GM19328 (cell line): ENCODE data around the gene MYBPC1.

Experiments used
- ATAC-seq: cut with Tn5 transposase; IDR thresholded peaks from one replicate; pipeline ENCODE4 v1.9.1; 2021; ENCODE audit warnings: mild to moderate bottlenecking, moderate library complexity; ENCODE audit not compliant: unreplicated experiment

MYBPC1 gene

DNA sequence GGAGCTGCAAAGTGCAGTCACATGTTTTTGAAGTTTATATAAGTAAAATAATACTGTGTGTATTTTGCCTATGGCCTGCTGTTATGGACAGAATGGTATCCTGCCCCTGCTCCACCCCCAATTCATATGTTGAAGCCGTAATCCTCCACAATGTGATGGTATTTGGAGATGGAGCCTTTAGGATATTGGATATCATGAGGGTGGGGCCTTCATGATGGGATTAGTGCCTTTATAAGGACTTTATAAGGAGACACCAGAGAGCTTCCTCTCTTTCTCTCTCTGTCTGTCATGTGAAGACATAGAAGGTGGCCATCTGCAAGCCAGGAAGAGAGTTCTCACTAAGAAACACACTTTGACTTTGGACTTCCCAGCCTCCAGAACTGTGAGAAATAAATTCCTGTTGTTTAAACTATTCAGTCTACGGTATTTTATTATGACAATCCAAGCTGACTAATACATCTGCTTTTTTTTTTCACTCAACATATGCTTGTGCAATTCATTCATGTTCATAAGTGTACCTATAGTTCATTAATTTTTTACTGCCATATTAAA lies 99.6 kb downstream of the MYBPC1 start:
- no peak for ATAC-seq

DNA sequence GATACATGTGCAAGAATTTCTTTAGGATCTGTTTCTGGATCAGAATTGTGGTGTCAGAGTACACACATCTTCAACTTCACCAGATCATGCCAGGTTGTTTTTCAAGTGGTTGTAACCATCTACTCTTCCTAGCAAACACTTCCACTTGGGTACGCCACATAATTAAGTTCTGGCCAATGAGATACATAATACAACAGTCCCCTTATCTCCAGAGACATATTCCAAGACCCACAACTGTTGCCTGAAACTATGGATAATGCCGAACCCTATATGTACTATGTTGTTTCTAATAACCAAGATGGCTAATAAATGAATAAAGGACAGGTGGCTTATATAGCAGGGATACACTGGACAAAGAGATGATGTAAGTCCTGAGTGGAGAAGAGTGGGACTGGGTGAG lies 100.2 kb downstream of the MYBPC1 start:
- no peak for ATAC-seq

GRCh38 chr12:101695706-101696105 lies 100.9 kb downstream of the MYBPC1 start:
- ATAC-seq, result no peak

GRCh38 chr12:101696251-101697196 lies 101.8 kb downstream of the MYBPC1 start:
- no peak for ATAC-seq

DNA sequence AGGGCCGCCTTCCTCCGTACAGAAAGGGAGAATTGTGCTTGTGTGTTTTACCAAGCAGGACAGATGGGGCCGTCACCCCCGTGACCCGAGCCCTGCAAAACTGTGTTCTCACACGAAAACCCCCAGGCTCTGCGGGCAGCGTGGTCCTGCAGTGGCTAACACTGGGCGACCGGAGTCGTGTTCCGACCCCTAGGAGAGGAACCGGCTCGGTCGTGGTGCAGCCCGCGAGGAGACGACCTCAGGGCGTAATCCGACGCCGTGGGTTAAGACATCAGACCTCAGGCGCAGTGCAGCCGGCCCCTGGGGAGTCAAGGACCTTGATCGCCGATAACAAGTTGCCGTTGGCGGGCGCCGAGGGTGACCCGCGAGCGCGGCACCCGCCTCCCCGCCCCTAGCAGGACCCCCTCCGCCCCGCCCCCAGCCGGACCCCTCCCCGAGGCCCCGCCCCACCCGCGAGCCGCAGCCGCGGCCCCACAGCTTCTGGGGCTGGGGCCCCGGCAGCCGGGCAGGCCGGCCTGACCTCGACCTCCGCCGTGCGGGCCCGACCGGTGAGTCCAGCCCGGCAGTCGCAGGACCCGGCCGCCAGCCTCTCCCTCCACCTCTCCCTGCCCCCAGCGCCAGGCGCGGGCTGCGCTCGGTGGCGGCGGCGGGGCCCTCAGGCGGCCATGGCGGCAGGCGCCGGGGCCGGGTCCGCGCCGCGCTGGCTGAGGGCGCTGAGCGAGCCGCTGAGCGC lies 102.6 kb downstream of the MYBPC1 start, which contains the start of gene CHPT1:
Gene CHPT1 (plus strand): TSS at position 444 of the 733 bp plus-strand sequence. CDS start 222 bp downstream, at position 666.
- peak; percentile 71 for ATAC-seq

DNA sequence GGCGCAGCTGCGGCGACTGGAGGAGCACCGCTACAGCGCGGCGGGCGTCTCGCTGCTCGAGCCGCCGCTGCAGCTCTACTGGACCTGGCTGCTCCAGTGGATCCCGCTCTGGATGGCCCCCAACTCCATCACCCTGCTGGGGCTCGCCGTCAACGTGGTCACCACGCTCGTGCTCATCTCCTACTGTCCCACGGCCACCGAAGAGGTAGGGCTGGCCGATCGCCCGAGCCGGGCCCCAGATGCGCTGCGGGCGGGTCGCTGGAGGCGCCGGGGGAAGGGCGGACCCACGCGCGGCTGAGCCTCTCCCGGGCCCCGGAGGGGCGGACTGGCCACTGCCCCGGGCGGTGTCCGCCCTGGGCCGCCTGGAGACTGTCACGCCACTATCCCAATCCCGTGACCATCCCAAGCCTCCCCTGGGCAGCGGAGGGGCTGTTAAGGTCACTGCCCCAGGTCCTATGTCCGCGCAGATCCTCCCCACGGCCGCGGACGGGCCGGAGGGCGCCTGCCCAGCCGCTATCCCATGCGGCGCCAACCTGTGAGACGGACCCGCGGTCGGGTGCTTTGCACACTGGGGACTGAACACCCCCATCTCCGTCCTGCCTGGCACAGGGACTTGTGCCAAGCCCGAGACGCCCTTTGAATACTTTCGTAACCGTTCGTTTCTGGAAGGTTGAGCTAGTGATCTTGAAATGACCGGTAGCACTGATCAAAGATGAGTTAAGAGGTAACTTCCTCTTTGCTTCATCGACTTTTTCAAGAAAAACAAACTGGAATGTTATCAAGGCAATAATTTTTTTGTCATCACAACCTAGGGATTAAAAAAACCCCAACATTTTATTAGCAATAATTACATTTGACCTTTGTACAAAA lies 103.4 kb downstream of the MYBPC1 start:
- peak; percentile 31 for ATAC-seq

- ATAC-seq, result no peak
Measured at GRCh38 chr12:101698800-101699347, 104.1 kb downstream of the MYBPC1 start.

GRCh38 chr12:101700299-101700820 lies 105.6 kb downstream of the MYBPC1 start:
- no peak for ATAC-seq

DNA sequence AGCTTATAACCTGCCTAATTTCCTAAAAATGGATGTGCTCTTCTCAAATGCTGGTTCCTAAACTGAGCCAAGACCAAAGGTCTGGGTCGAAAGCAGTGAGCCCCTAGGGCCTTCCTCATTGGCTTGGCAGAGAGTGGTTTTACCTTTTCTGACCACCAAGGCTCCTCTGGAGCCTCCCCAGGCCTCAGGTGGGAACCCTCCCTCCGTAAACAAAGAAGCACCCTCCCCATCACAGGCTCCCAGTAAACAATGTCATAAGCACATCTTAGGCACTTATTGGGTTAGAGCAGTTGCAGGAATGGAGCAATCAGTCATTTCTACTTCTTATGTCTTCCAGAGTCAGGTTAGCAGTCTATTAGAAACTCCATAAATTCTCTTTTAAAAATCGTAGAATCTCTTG lies 108.7 kb downstream of the MYBPC1 start:
- no peak for ATAC-seq

- ATAC-seq, result no peak
Measured at GRCh38 chr12:101706403-101706802, 111.6 kb downstream of the MYBPC1 start.

- no peak for ATAC-seq
Measured at GRCh38 chr12:101707131-101707782, 112.5 kb downstream of the MYBPC1 start.

DNA sequence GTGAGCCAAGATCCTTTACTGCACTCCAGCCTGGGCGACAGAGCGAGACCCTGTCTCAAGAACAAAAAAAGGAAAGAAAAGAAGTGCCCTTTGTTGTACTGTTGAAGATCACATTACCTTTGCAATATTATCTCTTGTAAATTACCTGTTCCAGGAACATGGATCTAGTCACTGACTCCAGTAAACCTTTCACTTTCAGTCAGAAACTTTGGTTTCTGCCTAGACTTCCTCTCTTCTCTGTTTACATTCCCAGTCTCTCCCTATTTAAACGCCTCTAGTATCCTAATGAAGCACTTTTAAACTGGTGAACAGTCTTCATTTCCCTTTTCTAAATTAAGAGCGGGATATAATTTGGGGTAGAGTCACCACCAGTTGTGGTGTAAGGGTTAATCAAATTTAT lies 115.5 kb downstream of the MYBPC1 start:
- ATAC-seq, result no peak

- no peak for ATAC-seq
Measured at GRCh38 chr12:101713059-101713682, 118.4 kb downstream of the MYBPC1 start.

DNA sequence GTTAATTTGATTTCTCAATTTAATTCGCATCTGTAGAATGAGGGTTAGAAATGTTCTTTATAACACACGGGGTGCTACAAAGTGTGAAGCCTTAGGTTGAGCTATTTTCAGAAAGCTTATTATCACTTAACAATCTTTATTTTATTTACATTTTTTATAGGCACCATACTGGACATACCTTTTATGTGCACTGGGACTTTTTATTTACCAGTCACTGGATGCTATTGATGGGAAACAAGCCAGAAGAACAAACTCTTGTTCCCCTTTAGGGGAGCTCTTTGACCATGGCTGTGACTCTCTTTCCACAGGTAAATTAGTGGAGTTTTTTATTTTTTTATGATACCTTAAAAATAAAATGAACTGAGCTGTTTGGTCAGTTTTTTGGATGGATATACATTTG lies 119.2 kb downstream of the MYBPC1 start:
- no peak for ATAC-seq

DNA sequence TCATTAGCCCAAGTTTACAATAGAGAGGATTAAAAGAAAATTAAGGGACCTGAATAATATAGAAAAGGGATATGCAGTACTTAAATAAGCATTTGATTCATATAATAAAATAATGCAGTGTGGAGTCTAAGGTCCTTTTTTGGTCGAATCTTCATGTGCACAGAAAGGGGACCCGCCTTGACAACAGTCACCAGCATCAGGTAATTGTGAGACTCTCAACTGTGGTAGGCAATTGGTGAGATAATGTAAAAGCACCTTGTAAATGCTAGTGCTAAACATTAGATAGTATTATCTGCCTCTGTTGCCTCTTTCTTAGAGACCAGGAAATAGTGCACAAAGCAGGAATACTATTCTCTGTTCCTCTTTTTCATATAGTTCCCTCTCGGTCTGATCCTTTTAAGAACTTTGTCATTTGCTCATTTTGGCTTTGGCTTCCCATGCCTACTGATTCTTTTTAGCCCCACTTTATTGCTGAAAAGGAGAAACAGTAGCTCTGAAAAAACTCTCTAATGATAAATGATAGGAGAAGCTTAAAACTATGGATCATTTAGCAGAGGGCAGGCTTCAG lies 120.2 kb downstream of the MYBPC1 start:
- ATAC-seq, result no peak

- ATAC-seq, result no peak
Measured at GRCh38 chr12:101719566-101719965, 124.8 kb downstream of the MYBPC1 start.

DNA sequence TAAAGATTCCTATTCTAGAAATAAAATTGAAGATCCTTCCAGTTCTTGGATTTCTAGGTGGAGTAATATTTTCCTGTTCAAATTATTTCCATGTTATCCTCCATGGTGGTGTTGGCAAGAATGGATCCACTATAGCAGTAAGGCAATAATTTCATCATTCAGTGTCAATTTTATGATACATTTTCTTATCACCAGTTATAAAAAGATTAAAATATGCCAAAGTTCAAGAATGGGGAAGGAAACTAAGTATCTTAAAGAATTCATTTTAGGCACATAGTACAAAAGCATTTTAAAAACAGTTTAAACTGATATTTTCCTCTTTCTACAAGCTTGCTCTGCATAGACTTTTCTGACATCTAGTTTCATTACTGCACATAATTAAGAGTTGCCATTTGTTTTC lies 125.3 kb downstream of the MYBPC1 start:
- ATAC-seq, result no peak

DNA sequence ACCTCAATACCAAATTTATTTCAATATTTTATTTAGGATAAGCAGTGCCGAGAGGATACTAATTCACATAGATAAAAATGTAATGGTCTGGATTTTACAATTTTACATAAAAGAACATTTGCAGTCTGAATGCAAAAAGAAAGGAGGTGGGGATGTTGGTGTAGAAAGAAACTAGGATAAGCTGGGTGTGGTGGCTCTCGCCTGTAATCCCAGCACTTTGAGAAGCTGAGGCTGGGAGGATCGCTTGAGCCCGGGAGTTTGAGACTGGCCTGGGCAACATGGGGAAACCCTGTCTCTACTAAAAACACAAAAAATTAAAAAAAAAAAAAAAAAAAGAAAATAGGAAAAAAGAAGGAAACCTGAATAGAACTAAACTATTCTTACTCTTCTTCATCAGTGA lies 127.6 kb downstream of the MYBPC1 start:
- ATAC-seq, result no peak

DNA sequence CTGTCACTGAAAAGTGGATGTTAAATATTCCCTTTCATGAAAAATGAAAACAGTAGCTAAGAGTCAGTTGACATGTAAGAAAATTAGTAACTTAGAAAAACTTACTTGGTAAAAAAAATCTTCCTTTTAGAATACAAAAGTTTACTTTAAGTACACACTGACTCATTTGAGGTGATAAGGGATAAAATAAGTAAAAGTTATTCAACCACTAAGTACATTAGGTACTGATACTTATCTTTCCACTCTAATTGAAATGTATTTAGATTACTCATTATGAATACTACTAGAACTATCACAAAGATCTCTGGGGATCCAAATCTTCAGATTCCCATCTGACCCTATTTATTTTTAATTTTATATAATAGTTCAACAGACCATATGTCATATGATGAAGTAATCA lies 132.3 kb downstream of the MYBPC1 start:
- no peak for ATAC-seq
